ENCODE results near the gene DPP10.

Gene DPP10

DNA sequence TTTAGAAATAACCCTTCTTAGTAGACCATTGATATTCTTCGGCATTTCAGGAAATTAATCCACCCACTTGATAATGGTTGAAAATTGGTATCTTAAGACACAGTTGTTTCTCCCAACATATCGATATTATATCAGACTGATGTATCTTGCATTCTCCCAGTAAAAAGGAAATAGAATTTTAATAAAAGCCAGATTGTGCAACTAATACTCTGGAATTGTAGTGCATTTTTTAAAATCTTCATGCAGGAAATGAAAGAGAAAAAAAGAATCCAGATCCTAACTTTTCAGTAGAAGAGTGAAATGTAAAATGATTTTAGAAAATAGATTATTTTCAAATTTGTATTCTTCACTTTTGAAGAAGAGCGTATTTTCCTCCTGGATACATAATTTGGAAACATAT lies 1168.4 kb downstream of the DPP10 start:
- TF ChIP-seq, protein P1, sequence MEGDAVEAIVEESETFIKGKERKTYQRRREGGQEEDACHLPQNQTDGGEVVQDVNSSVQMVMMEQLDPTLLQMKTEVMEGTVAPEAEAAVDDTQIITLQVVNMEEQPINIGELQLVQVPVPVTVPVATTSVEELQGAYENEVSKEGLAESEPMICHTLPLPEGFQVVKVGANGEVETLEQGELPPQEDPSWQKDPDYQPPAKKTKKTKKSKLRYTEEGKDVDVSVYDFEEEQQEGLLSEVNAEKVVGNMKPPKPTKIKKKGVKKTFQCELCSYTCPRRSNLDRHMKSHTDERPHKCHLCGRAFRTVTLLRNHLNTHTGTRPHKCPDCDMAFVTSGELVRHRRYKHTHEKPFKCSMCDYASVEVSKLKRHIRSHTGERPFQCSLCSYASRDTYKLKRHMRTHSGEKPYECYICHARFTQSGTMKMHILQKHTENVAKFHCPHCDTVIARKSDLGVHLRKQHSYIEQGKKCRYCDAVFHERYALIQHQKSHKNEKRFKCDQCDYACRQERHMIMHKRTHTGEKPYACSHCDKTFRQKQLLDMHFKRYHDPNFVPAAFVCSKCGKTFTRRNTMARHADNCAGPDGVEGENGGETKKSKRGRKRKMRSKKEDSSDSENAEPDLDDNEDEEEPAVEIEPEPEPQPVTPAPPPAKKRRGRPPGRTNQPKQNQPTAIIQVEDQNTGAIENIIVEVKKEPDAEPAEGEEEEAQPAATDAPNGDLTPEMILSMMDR (conservative IDR thresholded peaks at IDR 0.05; ENCODE audit: low read depth, low read length), result no peak
- DNase-seq (ENCODE audit: low read depth), result no peak
- H3K4me3 ChIP-seq (ENCODE audit: low read length), result no peak overlapping the region

DNA sequence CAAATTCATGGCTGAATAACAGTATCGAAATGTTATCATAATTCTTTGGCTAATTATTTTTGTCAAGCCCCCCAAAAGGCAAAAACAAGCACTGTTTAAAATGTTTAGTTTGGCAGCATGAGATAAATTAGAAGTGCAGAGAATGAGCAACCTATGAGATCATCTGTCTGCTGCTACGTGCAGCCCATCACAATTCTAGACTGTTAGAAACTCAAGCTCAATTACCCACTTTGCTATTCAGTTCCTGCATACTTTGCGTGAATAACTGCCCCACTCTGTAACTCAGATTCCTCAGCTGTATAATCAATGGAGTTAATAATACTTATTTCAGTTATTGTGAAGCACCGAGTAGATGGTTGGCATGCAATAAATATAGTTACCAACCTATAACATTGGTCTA lies 1181.9 kb downstream of the DPP10 start:
- H3K4me3 ChIP-seq (ENCODE audit: low read length), result no peak overlapping the region
- DNase-seq (ENCODE audit: low read depth), result no peak
- TF ChIP-seq, protein P1 (conservative IDR thresholded peaks at IDR 0.05; ENCODE audit: low read depth, low read length), result no peak

DNA sequence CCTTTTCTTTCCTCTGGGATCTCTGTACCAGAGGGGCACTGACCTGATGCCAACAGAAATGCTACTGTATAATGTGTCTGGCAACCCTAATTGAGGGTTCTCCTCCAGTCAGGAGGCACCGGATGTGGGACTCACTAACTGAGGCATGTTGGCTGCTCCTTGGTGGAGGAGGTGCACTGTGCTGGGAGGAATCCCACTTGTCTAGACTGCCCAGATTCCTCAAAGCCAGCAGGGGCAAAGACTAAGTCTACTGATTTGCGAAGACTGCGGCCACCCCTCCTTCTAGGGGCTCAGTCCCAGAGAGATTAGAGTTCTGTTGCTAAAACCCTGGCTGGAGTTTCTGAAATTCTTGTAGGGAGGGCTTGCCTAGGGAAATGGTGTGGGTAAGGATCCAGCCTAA lies 1192.1 kb downstream of the DPP10 start:
- TF ChIP-seq, protein P1 (conservative IDR thresholded peaks at IDR 0.05; ENCODE audit: low read depth, low read length), result no peak
- H3K4me3 ChIP-seq (ENCODE audit: low read length), result no peak overlapping the region
- DNase-seq (ENCODE audit: low read depth), result no peak

DNA sequence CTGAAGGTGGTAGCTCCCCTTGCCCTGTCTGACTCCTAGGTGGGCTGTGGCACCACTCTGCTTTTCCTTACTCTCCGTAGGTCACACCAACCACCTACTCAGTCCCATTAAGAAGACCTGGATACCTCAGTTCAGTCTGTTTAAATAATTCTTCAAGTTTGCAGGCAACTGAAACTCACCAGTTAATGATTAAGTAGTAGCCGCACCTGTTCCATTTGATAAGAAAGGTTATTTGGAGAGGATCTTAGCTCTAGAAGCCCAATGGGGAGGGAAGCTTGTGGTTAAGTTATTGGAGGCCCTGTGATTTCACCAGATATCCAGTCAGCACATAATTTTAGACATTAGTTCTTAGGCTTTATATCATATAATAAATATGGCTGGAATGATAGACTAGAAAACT lies 1193.0 kb downstream of the DPP10 start:
- H3K4me3 ChIP-seq (ENCODE audit: low read length), result no peak overlapping the region
- TF ChIP-seq, protein P1 (conservative IDR thresholded peaks at IDR 0.05; ENCODE audit: low read depth, low read length), result no peak
- no peak for DNase-seq (ENCODE audit: low read depth)

DNA sequence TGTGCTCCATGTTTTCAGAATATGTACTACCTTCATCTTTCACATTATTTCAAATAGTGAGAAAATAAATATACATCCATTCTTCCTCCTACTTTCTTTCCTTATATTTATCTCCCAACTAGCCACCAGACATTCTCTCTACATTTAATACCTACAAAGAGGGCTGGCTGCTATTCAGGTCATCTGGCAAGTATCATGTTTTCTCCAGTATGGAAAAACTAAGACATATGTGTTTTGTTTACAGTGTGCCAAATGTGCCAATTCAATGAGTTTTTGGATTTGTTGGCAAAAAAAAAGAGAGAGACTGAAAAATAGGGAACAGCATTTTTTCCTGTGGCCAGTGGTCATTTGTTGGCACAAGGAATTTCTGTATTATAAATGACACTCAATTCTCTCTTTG lies 1207.3 kb downstream of the DPP10 start:
- H3K4me3 ChIP-seq (ENCODE audit: low read length), result no peak overlapping the region
- TF ChIP-seq, protein P1 (conservative IDR thresholded peaks at IDR 0.05; ENCODE audit: low read depth, low read length), result no peak
- no peak for DNase-seq (ENCODE audit: low read depth)

DNA sequence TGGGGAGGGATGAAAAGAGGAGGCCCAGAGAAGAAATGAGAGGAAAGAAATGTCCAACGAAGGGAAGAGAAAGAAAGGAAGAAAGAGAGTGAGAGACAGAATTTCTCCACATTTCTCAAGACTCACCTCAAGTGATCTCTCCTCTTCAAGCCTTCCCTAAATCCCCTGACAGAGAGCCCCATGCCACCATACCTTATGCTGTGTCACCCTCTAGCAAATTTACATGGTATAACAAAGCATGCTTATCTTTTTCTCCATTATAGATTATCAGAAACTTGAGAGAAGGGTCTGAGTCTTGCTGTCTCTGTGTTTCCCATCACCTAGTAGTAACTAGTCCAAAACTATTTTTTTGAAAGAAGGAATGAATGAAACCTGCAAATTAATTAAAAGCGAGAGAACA lies 1208.4 kb downstream of the DPP10 start:
- no peak for DNase-seq (ENCODE audit: low read depth)
- TF ChIP-seq, protein P1 (conservative IDR thresholded peaks at IDR 0.05; ENCODE audit: low read depth, low read length), result no peak
- no peak overlapping the region for H3K4me3 ChIP-seq (ENCODE audit: low read length)

DNA sequence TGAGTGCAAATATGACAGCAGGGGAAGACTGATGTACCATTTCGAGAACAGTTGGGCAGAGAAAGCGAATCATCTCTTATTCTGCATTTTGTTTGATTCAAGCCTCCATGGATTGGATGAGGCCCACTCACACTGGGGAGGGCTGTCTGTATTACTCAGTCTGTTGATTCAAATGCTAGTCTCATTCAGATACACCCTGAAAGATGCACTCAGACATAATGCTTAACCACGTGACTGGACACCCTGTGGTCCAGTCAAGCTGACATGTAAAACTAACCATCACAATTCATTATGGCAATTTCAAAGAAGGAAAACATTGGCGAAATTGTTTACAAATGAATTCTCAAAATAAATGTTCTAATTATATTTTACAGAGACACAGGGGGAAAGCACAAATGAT lies 1210.2 kb downstream of the DPP10 start:
- DNase-seq (ENCODE audit: low read depth), result no peak
- no peak overlapping the region for H3K4me3 ChIP-seq (ENCODE audit: low read length)
- TF ChIP-seq, protein P1 (conservative IDR thresholded peaks at IDR 0.05; ENCODE audit: low read depth, low read length), result no peak

Data from retinal pigment epithelial cell (primary cell).